ENCODE results near the gene THUMPD2.
"Not testable (repeated sequence)": the region's sequence is repeated elsewhere in the genome, so short reads cannot be mapped to it uniquely, and the experiment has no call there.

THUMPD2 gene

GRCh38 chr2:39803839-39804238 is 24.8 kb upstream of the THUMPD2 start:
- H3K36me3 ChIP-seq, result no peaks in the 10 kb centered on the region
- H3K9me3 ChIP-seq, result no peaks in the 10 kb centered on the region
- H3K4me3 ChIP-seq (ENCODE audit: low read depth in 1 of 2, low read length in 1 of 2), result no peak overlapping the region
- H3K27me3 ChIP-seq, result no peaks in the 10 kb centered on the region
- no peaks in the 10 kb centered on the region for H3K4me1 ChIP-seq (ENCODE audit: control insufficient read depth in 1 of 2, insufficient read depth in 1 of 2, low read depth in 1 of 2, low read length in 1 of 2)
- no peak overlapping the region for H3K27ac ChIP-seq
- TF ChIP-seq CTCF (IDR thresholded peaks at IDR 0.05), result no peak

- no peak for TF ChIP-seq CTCF (IDR thresholded peaks at IDR 0.05)
- Histone ChIP-seq H3K36me3 (no peaks in the 10 kb centered on the region), H3K9me3 (no peaks in the 10 kb centered on the region), H3K4me3 (ENCODE audit: low read depth in 1 of 2, low read length in 1 of 2) (no peak overlapping the region), H3K27ac (no peak overlapping the region), H3K27me3 (no peaks in the 10 kb centered on the region), H3K4me1 (ENCODE audit: control insufficient read depth in 1 of 2, insufficient read depth in 1 of 2, low read depth in 1 of 2, low read length in 1 of 2) (no peaks in the 10 kb centered on the region)
Measured at GRCh38 chr2:39800752-39801151, 21.7 kb upstream of the THUMPD2 start.

DNA sequence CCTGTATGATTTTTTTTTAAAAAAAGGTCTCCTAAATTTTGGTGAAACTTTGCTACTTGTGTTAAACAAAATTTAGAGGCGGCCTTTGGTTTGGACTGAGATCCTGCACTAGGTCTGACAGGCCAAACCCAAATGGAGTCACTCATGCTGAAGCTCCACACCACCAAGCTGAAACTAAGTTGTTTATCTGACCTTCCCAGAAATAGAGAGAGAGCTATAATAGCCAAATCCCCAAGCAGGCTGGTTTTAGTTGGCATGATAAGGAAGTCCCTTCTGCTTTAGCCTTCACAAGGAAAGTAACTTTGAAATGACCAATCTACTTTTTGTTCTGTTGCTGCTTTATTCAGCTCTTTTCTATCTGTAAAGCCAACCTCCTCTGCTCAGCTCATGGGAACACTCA is 17.1 kb upstream of the THUMPD2 start:
- Histone ChIP-seq H3K27me3 (no peaks in the 10 kb centered on the region), H3K27ac (no peak overlapping the region), H3K4me1 (ENCODE audit: control insufficient read depth in 1 of 2, insufficient read depth in 1 of 2, low read depth in 1 of 2, low read length in 1 of 2) (no peaks in the 10 kb centered on the region), H3K36me3 (no peaks in the 10 kb centered on the region), H3K4me3 (ENCODE audit: low read depth in 1 of 2, low read length in 1 of 2) (no peak overlapping the region), H3K9me3 (no peaks in the 10 kb centered on the region)
- no peak for TF ChIP-seq CTCF (IDR thresholded peaks at IDR 0.05)

DNA sequence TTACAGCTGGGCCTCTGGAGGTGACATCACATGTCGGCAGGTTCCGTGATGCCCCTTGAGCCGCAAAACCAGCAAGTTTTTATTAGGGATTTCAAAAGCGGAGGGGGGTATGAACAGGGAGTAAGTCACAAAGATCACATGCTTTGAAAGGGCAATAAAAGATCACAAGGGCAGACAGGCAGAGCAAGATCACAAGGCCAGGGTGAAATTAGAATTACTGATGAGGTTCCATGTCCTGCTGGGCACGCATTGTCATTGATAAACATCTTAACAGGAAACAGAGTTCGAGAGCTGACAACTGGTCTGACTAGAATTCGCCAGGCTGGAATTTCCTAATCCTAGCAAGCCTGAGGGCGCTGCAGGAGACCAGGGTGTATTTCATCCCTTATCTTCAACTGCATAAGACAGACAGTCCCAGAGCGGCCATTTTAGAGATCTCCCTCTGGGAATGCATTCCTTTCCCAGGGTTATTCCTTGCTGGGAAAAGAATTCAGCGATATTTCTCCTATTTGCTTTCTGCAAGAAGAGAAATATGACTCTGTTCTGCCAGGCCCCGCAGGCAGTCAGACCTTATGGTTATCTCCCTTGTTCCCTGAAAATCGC is 11.3 kb upstream of the THUMPD2 start:
- not testable (repeated sequence) for H3K4me1 ChIP-seq (ENCODE audit: control insufficient read depth in 1 of 2, insufficient read depth in 1 of 2, low read depth in 1 of 2, low read length in 1 of 2); H3K36me3 ChIP-seq; H3K4me3 ChIP-seq (ENCODE audit: low read depth in 1 of 2, low read length in 1 of 2); H3K27ac ChIP-seq; H3K9me3 ChIP-seq; H3K27me3 ChIP-seq

GRCh38 chr2:39787950-39788349 is 8.9 kb upstream of the THUMPD2 start:
- no peak for TF ChIP-seq CTCF (IDR thresholded peaks at IDR 0.05)
- no peaks in the 10 kb centered on the region for H3K4me1 ChIP-seq (ENCODE audit: control insufficient read depth in 1 of 2, insufficient read depth in 1 of 2, low read depth in 1 of 2, low read length in 1 of 2)
- no peak overlapping the region for H3K4me3 ChIP-seq (ENCODE audit: low read depth in 1 of 2, low read length in 1 of 2)
- no peaks in the 10 kb centered on the region for H3K27me3 ChIP-seq
- H3K27ac ChIP-seq, result no peak overlapping the region
- no peaks in the 10 kb centered on the region for H3K36me3 ChIP-seq
- no peaks in the 10 kb centered on the region for H3K9me3 ChIP-seq

GRCh38 chr2:39786761-39787522 is 7.9 kb upstream of the THUMPD2 start:
- Histone ChIP-seq H3K4me3 (ENCODE audit: low read depth in 1 of 2, low read length in 1 of 2) (no peak overlapping the region), H3K27ac (no peak overlapping the region), H3K36me3 (no peaks in the 10 kb centered on the region), H3K9me3 (no peaks in the 10 kb centered on the region), H3K4me1 (ENCODE audit: control insufficient read depth in 1 of 2, insufficient read depth in 1 of 2, low read depth in 1 of 2, low read length in 1 of 2) (no peaks in the 10 kb centered on the region), H3K27me3 (no peaks in the 10 kb centered on the region)
- no peak for TF ChIP-seq CTCF (IDR thresholded peaks at IDR 0.05)
